Measurements from ENCODE around the gene TM9SF3. TPM values are rescaled to one million over a fixed set of nuclear protein-coding genes. Genes with fewer than 3 reads are reported as not detected.

The TM9SF3 gene
- total RNA-seq, 1 experiment from 2014 or later: 79.3 TPM

DNA sequence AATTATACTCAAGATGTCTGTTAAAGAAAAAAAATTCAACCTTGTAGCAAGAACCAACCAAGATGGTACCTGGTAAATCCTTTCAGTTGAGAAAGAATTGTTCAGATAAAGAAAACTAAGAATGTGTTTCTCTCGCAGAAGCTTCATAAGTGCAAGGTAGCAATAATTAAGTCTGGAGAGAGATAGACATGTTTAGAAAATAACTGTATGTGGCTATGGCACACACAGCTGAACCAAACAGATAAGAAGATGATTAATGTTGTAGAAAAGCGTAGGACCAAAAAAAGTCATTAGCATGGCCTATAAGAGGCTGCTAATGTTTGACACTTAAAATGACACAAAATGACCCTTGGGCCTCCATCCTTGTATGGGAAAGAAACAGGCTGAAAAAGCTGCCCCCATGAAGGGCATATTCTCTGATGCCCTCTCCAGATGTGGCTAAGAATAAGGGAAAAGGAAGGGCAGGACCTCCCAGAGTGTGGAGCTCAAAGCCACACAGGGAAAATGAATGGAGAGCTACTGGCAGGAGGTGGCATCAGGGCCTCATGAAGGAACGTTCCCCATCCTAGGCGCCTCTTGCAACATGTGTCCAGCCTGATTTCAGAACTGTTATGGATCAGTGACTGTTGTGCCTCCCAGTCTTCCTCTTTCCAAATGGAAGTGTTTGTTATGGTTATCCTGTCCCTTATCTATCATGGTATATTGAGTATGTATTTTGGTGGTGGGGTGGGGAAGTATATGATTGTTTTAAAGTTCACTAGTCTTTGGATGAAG lies 103.8 kb downstream of the TM9SF3 start:
- Histone ChIP-seq H2AFZ (ENCODE audit: low read depth, low read length, poor library complexity, severe bottlenecking) (no peak overlapping the region), H3K9ac (ENCODE audit: low read length) (no peak overlapping the region), H3K9me3 (ENCODE audit: control insufficient read depth in 1 of 2, insufficient read depth in 1 of 2, low read depth in 1 of 2, low read length in 2 of 2) (no peaks in the 10 kb centered on the region), H3K4me3 (replicated peaks in 1 of 2; ENCODE audit: low read depth in 1 of 2, low read length in 2 of 2) (no peak overlapping the region), H3K27me3 (ENCODE audit: insufficient read depth, low read length) (0 out of 2 replicates have a peak, but pooled peaks cover 5% of the 10 kb centered on the region), H3K36me3 (ENCODE audit: control insufficient read depth in 1 of 2, insufficient read depth in 2 of 2, low read length in 2 of 2) (no peaks in the 10 kb centered on the region), H3K27ac (ENCODE audit: low read depth, low read length) (no peak overlapping the region), H3K4me1 (ENCODE audit: control insufficient read depth in 1 of 2, insufficient read depth in 2 of 2, low read length in 2 of 2) (no peaks in the 10 kb centered on the region), H3K79me2 (ENCODE audit: insufficient read depth, low read length) (no peaks in the 10 kb centered on the region), H4K20me1 (ENCODE audit: insufficient read depth) (no peaks in the 10 kb centered on the region), H3K9me2 (ENCODE audit: insufficient read depth) (no peaks in the 10 kb centered on the region), H3K4me2 (ENCODE audit: low read length) (no peak overlapping the region)
- no TSS peak for BruUV-seq (replicated peaks)
- ChIA-PET CTCF (no interaction called here), POLR2A (no interaction called here), RAD21 (ENCODE audit: low non-redundant PET in 1 of 2, low total read pairs in 2 of 2, uncharacterized antibody in 2 of 2, unreplicated experiment in 2 of 2) (no interaction called here)
- DNase-seq (ENCODE audit: low read depth, low spot score) (no peak), ATAC-seq (no peak)
- TF ChIP-seq, protein P1, sequence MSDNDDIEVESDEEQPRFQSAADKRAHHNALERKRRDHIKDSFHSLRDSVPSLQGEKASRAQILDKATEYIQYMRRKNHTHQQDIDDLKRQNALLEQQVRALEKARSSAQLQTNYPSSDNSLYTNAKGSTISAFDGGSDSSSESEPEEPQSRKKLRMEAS (IDR thresholded peaks at IDR 0.05): no peak
- TF ChIP-seq TCF7L2 (IDR thresholded peaks at IDR 0.05; ENCODE audit: borderline replicate concordance, extremely low read depth, insufficient read depth, insufficient read length) (no peak), EZH2 (IDR thresholded peaks at IDR 0.05) (no peak), POLR2A (IDR thresholded peaks at IDR 0.05; ENCODE audit: borderline replicate concordance, extremely low read depth, insufficient read depth, insufficient read length) (no peak), SP1 (IDR thresholded peaks at IDR 0.05; ENCODE audit: low read depth) (no peak), CEBPB (IDR thresholded peaks at IDR 0.05; ENCODE audit: low read depth) (no peak), SIN3A (IDR thresholded peaks at IDR 0.05; ENCODE audit: low read depth) (no peak), EZH2phosphoT487 (IDR thresholded peaks at IDR 0.05; ENCODE audit: borderline replicate concordance) (no peak), ELF1 (IDR thresholded peaks at IDR 0.05; ENCODE audit: borderline replicate concordance, low read depth) (no peak), FOSL1 (IDR thresholded peaks at IDR 0.05; ENCODE audit: low read depth) (no peak)
- intact Hi-C loops (cut with micrococcal nuclease): no loop called here

DNA sequence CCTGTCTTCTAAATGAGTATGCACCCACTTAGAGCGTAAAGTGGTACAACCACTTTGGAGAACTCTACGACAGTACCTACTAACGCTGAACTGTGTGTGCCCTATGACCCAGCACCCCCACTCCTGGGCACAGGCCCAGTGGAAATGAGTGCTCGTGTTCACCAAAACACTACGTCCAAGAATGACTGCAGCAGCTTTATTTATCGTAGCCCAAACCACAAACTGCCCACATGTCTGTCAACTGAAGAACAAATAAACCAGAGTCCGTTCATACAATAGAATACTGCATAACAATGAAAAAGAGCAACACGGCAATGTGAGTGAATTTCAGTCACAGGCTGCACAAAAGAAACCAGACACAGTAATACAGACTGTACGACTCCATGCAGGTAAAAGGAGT lies 108.5 kb downstream of the TM9SF3 start:
- Histone ChIP-seq H3K27ac (ENCODE audit: low read depth, low read length) (no peak overlapping the region), H3K9ac (ENCODE audit: low read length) (no peak overlapping the region), H3K4me1 (ENCODE audit: control insufficient read depth in 1 of 2, insufficient read depth in 2 of 2, low read length in 2 of 2) (peaks cover 0 to 6% of the 10 kb centered on the region in 2 experiments; a peak in 1 of 4 replicates), H3K27me3 (ENCODE audit: insufficient read depth, low read length) (no peaks in the 10 kb centered on the region), H3K4me3 (replicated peaks in 1 of 2; ENCODE audit: low read depth in 1 of 2, low read length in 2 of 2) (no peak overlapping the region), H3K4me2 (ENCODE audit: low read length) (no peak overlapping the region), H2AFZ (ENCODE audit: low read depth, low read length, poor library complexity, severe bottlenecking) (no peak overlapping the region), H3K36me3 (ENCODE audit: control insufficient read depth in 1 of 2, insufficient read depth in 2 of 2, low read length in 2 of 2) (no peaks in the 10 kb centered on the region), H4K20me1 (ENCODE audit: insufficient read depth) (no peaks in the 10 kb centered on the region), H3K79me2 (ENCODE audit: insufficient read depth, low read length) (no peaks in the 10 kb centered on the region), H3K9me3 (ENCODE audit: control insufficient read depth in 1 of 2, insufficient read depth in 1 of 2, low read depth in 1 of 2, low read length in 2 of 2) (no peaks in the 10 kb centered on the region), H3K9me2 (ENCODE audit: insufficient read depth) (no peaks in the 10 kb centered on the region)
- DNase-seq (ENCODE audit: low read depth, low spot score) (no peak), ATAC-seq (no peak)
- TF ChIP-seq, protein P2, sequence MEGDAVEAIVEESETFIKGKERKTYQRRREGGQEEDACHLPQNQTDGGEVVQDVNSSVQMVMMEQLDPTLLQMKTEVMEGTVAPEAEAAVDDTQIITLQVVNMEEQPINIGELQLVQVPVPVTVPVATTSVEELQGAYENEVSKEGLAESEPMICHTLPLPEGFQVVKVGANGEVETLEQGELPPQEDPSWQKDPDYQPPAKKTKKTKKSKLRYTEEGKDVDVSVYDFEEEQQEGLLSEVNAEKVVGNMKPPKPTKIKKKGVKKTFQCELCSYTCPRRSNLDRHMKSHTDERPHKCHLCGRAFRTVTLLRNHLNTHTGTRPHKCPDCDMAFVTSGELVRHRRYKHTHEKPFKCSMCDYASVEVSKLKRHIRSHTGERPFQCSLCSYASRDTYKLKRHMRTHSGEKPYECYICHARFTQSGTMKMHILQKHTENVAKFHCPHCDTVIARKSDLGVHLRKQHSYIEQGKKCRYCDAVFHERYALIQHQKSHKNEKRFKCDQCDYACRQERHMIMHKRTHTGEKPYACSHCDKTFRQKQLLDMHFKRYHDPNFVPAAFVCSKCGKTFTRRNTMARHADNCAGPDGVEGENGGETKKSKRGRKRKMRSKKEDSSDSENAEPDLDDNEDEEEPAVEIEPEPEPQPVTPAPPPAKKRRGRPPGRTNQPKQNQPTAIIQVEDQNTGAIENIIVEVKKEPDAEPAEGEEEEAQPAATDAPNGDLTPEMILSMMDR (IDR thresholded peaks at IDR 0.05 in 2 of 3, conservative IDR thresholded peaks at IDR 0.05 in 1 of 3; ENCODE audit: borderline replicate concordance in 1 of 3, insufficient read depth in 1 of 3, low read depth in 2 of 3, low read length in 2 of 3): no peak
- ChIA-PET RAD21 (ENCODE audit: low non-redundant PET in 1 of 2, low total read pairs in 2 of 2, uncharacterized antibody in 2 of 2, unreplicated experiment in 2 of 2) (no interaction called here), POLR2A (no interaction called here), CTCF (no interaction called here)
- no TSS peak for BruUV-seq (replicated peaks)
- intact Hi-C loops (cut with micrococcal nuclease): no loop called here

Measured in HCT116 (cell line).